Neural cell (in vitro differentiated cells): ENCODE measurements around the gene SSBP3.

Source experiments
- CTCF ChIP-seq: fragments of 450-650 bp; IDR thresholded peaks from 2 replicates; pipeline ENCODE4 v1.5.1; 2014; ENCODE audit warnings: antibody characterized with exemption, mild to moderate bottlenecking, moderate library complexity; ENCODE audit not compliant: poor library complexity, severe bottlenecking
- EP300 ChIP-seq: fragments of 450-650 bp; conservative IDR thresholded peaks from 2 replicates; pipeline ENCODE4 v1.6.1; 2014; ENCODE audit warnings: antibody characterized with exemption, mild to moderate bottlenecking, moderate library complexity; ENCODE audit not compliant: poor library complexity, severe bottlenecking
- EZH2 ChIP-seq: fragments of 200-600, 300-800 bp; shearing (Covaris generic), sonication (generic); IDR thresholded peaks from 2 replicates; pipeline ENCODE4 v1.6.1; 2014; ENCODE audit warnings: antibody characterized with exemption, low read length, borderline replicate concordance, mild to moderate bottlenecking; ENCODE audit not compliant: insufficient read depth, poor library complexity, severe bottlenecking
- MXI1 ChIP-seq: fragments of 450-650 bp; conservative IDR thresholded peaks from 2 replicates; pipeline ENCODE4 v1.6.1; 2014; ENCODE audit warnings: antibody characterized with exemption, mild to moderate bottlenecking; ENCODE audit not compliant: poor library complexity, severe bottlenecking
- POLR2AphosphoS5 ChIP-seq: IDR thresholded peaks from 2 replicates; pipeline ENCODE4 v1.6.1; 2012
- RAD21 ChIP-seq: fragments of 450-650 bp; conservative IDR thresholded peaks from 2 replicates; pipeline ENCODE4 v1.6.1; 2014; ENCODE audit warnings: antibody characterized with exemption, mild to moderate bottlenecking, moderate library complexity
- REST ChIP-seq: IDR thresholded peaks from 2 replicates; pipeline ENCODE4 v1.6.1; 2012; ENCODE audit warnings: borderline replicate concordance
- SMC3 ChIP-seq: fragments of 450-650 bp; conservative IDR thresholded peaks from 2 replicates; pipeline ENCODE4 v1.6.1; 2014; ENCODE audit warnings: antibody characterized with exemption, mild to moderate bottlenecking, moderate library complexity; ENCODE audit not compliant: poor library complexity
- TAF1 ChIP-seq: IDR thresholded peaks from 2 replicates; pipeline ENCODE4 v1.6.1; 2012; ENCODE audit warnings: low read depth

- TF ChIP-seq CTCF (no peak), EZH2 (no peak), POLR2AphosphoS5 (no peak), REST (no peak), EP300 (no peak), RAD21 (no peak), TAF1 (no peak), MXI1 (no peak), SMC3 (no peak)
These were observed 31.6 kb upstream of the SSBP3 start for GRCh38 chr1:54437783-54438182.
